HUES64 (cell line): ENCODE data around the gene GCM1.

Source experiments
- H3K27ac ChIP-seq: 2 replicates; pipeline ENCODE4 v1.7.0; 2013; ENCODE audit warnings: low read depth, low read length, inconsistent platforms
- H3K27me3 ChIP-seq: 2 replicates; pipeline ENCODE4 v1.6.1; 2013; ENCODE audit warnings: mild to moderate bottlenecking, low read length; ENCODE audit not compliant: insufficient read depth
- H3K36me3 ChIP-seq: 2 replicates; pipeline ENCODE4 v1.6.1; 2013; ENCODE audit warnings: mild to moderate bottlenecking, low read length; ENCODE audit not compliant: insufficient read depth
- H3K4me1 ChIP-seq: 2 replicates; pipeline ENCODE4 v1.6.1; 2013; ENCODE audit warnings: mild to moderate bottlenecking, low read length, moderate library complexity; ENCODE audit not compliant: insufficient read depth
- H3K4me3 ChIP-seq: 2 replicates; pipeline ENCODE4 v1.5.1; 2013; ENCODE audit warnings: mild to moderate bottlenecking, low read length, moderate library complexity
- H3K9ac ChIP-seq: 2 replicates; pipeline ENCODE4 v1.6.1; 2013; ENCODE audit warnings: mild to moderate bottlenecking, low read depth, low read length
- H3K9me3 ChIP-seq: 2 replicates; pipeline ENCODE4 v1.6.1; 2013; ENCODE audit warnings: low read depth, low read length; ENCODE audit not compliant: insufficient read depth
- WGBS: fragments of 150-250, 120-280 bp; methylation state at CpG from one replicate; pipeline ENCODE4 v1.1.7; 2013; ENCODE audit warnings: missing lambda C conversion rate; 5-methylcytosine and 5-hydroxymethylcytosine counted together

Gene GCM1

DNA sequence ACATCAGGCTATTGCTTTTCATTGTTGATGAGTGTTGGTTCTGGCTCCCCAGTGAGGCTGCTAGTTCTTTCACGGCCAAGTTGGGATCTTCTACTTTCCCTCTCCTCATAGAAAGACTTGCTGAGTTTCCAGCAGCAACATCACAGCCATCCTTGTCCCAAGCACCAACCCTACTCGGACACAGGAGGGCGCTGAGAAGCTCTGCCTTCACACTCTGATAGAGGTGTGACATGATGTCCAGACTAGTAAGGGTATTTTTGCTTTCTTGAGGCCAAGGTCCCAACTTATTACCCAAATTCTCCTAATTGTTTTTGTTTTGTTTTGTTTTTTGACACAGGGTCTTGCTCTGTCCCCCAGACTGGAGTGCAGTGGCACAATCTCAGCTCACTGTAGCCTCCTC, 3.0 kb upstream of the GCM1 start:
- Histone ChIP-seq H3K27ac (no peak overlapping the region), H3K9me3 (no peaks in the 10 kb centered on the region), H3K4me1 (no peaks in the 10 kb centered on the region), H3K27me3 (no peaks in the 10 kb centered on the region), H3K9ac (no peak overlapping the region), H3K36me3 (no peaks in the 10 kb centered on the region), H3K4me3 (no peak overlapping the region)
- WGBS = 59% methylated on average over 3 of the region's 3 CpGs

DNA sequence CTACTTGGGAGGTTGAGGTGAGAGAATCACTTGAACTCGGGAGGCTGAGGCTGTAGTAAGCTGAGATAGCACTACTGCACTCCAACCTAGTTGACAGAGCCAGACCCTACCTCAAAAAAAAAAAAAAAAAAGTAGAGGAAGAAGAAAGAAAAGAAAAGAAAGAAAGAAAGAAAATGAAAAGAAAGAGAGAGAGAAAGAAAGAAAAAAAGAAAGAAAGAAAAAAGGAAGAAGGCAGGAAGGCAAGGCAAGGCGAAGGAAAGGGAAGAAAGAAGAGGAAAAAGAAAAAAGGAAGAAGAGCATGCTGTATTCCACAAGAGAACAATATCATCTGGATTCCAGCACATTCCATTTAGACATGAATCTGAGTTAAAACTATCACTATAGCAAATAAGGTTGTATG, 3.8 kb downstream of the GCM1 start:
- H3K4me1 ChIP-seq = peaks cover 7% of the 10 kb centered on the region; the same call in 1 of the 2 replicates

DNA sequence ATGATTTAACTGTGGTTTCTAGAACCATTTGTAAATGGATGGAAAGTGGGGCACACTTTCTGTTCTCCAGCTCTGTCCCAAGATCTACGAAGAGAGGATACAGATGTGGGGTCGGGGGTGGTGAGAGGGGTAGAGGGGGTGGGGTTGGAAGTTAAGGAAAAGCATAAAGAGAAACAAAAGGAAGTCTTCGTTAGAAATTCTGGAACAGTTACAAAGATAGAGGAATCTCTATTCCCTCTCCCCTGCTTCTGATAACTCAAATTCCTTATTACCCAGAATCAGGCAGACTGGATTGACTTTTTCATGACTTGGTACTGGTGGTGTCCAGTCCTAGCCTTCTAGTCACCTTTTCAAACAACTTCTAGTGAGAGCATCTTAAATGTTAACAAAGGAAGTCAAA, 4.9 kb downstream of the GCM1 start:
- WGBS = 80% methylated on average over 3 of the region's 3 CpGs
- H3K4me3 ChIP-seq = no peak overlapping the region
- no peak overlapping the region for H3K9ac ChIP-seq
- H3K4me1 ChIP-seq = peaks cover 7% of the 10 kb centered on the region; the same call in 1 of the 2 replicates
- H3K9me3 ChIP-seq = no peaks in the 10 kb centered on the region
- H3K27ac ChIP-seq = no peak overlapping the region
- no peaks in the 10 kb centered on the region for H3K27me3 ChIP-seq
- no peaks in the 10 kb centered on the region for H3K36me3 ChIP-seq

More for the DNA sequence above, 3.8 kb downstream of the GCM1 start:
- Histone ChIP-seq H3K27ac (no peak overlapping the region), H3K9ac (no peak overlapping the region), H3K27me3 (no peaks in the 10 kb centered on the region), H3K36me3 (no peaks in the 10 kb centered on the region), H3K9me3 (no peaks in the 10 kb centered on the region), H3K4me3 (no peak overlapping the region)
- 81% methylated on average over 2 of the region's 2 CpGs for WGBS

DNA sequence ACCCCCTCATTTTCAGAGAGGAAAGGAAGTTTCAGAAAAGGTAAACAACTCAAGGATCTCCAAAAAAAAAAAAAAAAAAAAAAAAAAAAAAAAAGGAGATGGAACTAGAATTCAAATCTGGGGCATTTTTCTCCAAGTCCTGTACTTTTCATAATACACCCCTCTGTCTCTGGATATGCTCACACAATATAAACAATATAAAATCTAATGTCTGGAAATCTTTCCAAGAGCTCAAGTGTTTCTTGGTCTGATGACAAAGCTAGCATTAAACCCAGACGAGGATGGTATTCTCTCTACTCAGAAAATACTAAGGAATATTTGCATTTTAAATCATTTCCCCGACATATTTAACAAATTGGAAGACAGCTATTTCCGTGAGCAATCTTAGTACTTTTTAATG, 5.8 kb downstream of the GCM1 start:
- Histone ChIP-seq H3K4me3 (no peak overlapping the region), H3K36me3 (no peaks in the 10 kb centered on the region), H3K27me3 (no peaks in the 10 kb centered on the region), H3K27ac (no peak overlapping the region), H3K9ac (no peak overlapping the region), H3K9me3 (no peaks in the 10 kb centered on the region), H3K4me1 (peaks cover 7% of the 10 kb centered on the region; the same call in 1 of the 2 replicates)
- WGBS = 71% methylated on average over 2 of the region's 3 CpGs

DNA sequence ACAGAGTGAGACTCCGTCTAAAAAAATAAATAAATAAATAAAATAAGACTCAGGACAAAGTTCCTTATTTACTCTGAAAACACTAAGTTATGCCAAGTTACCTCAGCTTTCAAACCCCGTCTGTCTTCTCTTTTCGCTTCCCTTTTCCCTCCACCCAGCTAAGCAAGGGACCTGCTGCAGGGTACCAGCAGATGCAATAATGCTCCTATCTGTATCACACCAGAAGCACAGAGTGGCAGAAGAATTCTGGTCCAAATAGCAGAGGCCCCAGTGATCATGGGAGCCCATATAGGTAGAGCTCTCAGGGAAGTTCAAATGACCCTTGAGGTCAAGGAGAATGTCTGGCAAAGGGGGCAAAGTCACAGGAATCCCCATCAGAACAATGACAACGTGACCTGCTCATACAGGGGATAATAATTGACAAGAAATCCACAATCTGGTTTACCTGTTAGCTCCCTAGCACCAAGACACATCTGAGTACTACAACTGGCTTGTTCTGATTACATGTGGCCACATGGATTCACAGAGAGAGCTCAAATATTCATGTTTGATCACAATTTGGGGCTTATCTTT, 8.7 kb downstream of the GCM1 start:
- no peaks in the 10 kb centered on the region for H3K9me3 ChIP-seq
- H3K36me3 ChIP-seq = no peaks in the 10 kb centered on the region
- no peaks in the 10 kb centered on the region for H3K27me3 ChIP-seq
- no peak overlapping the region for H3K27ac ChIP-seq
- H3K4me3 ChIP-seq = no peak overlapping the region
- WGBS = 77% methylated on average over 3 of the region's 4 CpGs
- peaks cover 2% of the 10 kb centered on the region; the same call in 1 of the 2 replicates for H3K4me1 ChIP-seq
- no peak overlapping the region for H3K9ac ChIP-seq

DNA sequence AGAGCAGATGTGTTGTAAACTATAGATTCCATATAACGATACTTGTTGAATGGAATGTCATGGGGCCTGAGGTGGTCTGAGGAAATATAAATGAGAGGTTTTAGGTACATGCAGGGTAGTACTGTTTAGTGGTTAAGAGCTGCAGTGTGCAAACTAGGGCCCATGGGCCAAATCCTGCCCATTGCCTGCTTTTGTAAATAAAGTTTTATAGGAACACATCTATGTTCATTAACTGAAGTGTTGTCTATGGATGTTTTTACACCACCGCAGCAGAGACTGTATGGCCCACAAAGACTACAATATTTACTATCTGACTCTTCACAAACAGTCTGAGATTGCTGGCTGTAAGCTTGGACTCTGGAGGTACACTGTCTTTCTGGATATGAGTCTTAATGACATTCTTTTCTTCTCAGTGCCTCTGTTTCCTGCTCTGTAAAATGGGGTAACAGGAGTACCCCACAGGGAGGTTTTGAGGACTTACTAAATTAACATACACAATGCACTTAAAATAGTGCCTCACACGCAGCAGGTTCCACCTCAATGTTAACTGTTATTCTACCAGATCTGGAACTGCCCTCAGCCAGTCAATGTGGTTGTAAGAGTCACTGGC, 12.5 kb downstream of the GCM1 start:
- H3K9ac ChIP-seq = no peak overlapping the region
- H3K4me3 ChIP-seq = no peak overlapping the region
- H3K36me3 ChIP-seq = no peaks in the 10 kb centered on the region
- 94% methylated on average over 3 of the region's 3 CpGs for WGBS
- H3K27ac ChIP-seq = no peak overlapping the region
- H3K4me1 ChIP-seq = no peaks in the 10 kb centered on the region
- no peaks in the 10 kb centered on the region for H3K9me3 ChIP-seq
- no peaks in the 10 kb centered on the region for H3K27me3 ChIP-seq

DNA sequence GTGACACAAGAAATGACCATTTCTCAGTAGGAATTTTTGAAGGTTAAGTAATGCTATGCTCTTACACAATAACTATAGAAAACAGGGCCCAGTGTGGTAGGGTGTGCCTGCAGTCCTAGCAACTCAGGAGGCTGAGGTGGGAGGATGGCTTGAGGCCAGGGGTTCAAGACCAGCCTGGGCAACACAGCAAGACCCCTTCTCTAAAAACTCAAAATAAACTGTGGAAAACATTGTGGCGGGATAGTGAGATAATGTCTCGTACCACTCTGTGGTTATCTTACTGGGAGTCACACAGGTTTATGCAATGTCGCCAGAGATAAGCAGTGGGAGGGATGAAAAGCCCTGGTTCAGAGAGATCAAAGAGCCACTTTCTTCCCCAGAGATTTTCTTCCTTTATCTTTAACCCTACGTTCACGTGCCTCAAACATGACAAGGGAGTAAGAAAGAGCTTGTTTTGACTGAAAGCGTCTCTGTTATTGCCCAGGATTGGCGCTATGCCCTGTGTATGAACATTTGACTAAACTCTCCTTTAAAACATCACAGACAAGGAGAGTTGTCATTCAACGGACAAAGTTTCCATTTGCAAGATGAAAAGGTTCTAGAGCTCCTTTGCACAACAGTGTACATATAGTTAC, 13.9 kb downstream of the GCM1 start:
- Histone ChIP-seq H3K9me3 (no peaks in the 10 kb centered on the region), H3K27ac (no peak overlapping the region), H3K4me1 (no peaks in the 10 kb centered on the region), H3K27me3 (no peaks in the 10 kb centered on the region), H3K4me3 (no peak overlapping the region), H3K9ac (no peak overlapping the region), H3K36me3 (no peaks in the 10 kb centered on the region)
- WGBS = 70% methylated on average over 8 of the region's 8 CpGs

DNA sequence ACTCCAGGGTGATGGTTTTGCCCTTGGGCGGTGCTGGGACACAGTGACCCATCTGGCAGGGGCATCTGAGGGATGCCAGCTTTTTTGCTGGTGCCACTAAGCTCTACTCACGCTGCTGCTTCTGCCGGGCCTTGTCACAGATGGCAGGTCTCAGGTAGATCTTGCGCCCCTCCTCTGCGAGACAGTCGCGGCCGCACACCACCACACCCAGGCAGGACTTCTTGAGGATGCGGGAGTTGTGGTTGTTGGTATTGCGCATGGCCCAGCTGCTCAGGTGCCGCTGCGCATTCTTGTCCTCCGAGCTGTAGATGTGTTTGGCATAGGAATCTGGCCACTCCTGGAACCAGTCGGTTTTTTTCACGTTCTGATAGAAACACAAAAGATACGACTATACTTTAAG, 14.7 kb downstream of the GCM1 start:
- Histone ChIP-seq H3K4me1 (no peaks in the 10 kb centered on the region), H3K9me3 (no peaks in the 10 kb centered on the region), H3K4me3 (no peak overlapping the region), H3K9ac (no peak overlapping the region), H3K27me3 (no peaks in the 10 kb centered on the region), H3K36me3 (no peaks in the 10 kb centered on the region), H3K27ac (no peak overlapping the region)
- WGBS = 91% methylated on average over 15 of the region's 16 CpGs

DNA sequence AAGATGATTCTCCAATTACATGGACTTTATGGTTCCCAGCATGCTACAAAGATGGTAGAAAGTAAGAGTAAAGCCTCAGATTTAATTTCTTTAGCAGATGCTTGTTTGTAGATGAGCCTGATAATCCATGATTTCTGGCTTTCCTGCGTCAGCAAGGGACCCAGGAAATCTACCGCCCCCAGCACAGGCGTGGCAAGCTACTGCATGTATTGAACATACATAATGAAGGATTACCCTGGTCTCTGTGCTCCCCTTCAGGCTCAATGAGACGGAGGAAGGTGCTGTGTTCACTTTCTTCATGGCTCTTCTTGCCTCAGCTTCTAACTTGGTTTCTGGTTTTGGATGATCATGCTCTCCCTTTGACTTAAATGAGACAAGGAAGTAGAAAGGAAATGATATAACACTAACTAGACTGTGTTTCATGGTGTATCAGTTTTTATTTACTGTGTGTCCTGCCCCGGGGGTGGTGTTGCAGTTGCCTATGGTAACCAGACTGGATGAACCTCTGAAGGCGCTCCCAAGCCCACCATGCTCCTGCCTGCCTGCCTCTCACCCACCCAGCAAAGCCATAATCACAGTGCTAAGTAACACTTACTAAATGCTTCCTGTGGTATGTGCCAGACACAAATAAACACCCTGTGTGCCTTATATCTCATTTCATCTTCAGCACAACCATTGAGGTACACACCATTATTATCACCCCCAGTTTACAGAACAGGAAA, 17.9 kb downstream of the GCM1 start:
- Histone ChIP-seq H3K4me1 (no peaks in the 10 kb centered on the region), H3K4me3 (no peak overlapping the region), H3K27me3 (no peaks in the 10 kb centered on the region), H3K9me3 (no peaks in the 10 kb centered on the region), H3K36me3 (no peaks in the 10 kb centered on the region), H3K27ac (no peak overlapping the region), H3K9ac (no peak overlapping the region)
- 91% methylated on average over 6 of the region's 6 CpGs for WGBS

DNA sequence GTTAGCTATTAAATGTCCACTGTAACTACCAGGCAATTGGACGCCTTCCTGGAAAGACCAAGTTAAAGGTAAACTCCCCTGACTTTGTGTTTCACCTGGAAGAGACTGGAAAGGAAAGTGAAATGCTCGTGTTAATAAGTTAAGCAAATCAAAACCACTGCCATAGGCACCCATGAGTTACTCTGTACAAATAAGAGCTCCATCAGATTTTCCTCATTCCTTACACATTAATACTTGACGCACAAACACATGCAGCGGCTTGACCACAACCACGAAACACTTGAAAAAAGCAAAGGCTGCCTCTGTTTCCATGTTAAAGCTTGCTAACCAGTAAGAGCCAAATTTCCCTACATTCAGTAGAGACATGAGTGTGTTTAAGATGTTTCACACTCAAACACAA, 19.8 kb downstream of the GCM1 start:
- H3K9me3 ChIP-seq = no peaks in the 10 kb centered on the region
- H3K4me3 ChIP-seq = no peak overlapping the region
- no peaks in the 10 kb centered on the region for H3K27me3 ChIP-seq
- H3K9ac ChIP-seq = no peak overlapping the region
- H3K27ac ChIP-seq = no peak overlapping the region
- no peaks in the 10 kb centered on the region for H3K36me3 ChIP-seq
- H3K4me1 ChIP-seq = no peaks in the 10 kb centered on the region
- 96% methylated on average over 5 of the region's 5 CpGs for WGBS

DNA sequence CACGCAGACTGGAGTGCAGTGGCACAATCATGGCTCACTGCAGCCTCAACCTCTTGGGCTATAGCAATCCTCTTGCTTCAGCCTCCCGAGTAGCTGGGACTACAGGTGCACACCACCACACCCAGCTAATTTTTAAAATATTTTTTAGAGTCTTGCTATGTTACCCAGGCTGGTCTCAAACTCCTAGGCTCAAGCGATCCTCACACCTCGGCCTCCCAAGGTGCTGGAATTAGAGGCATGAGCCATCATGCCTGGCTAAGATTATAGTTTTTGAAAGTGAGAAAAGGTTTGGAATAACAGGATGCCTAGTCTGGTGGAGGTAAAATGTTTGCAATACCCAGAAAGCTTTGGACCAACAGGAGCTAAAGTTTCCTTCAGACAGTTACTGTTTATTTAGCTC, 23.4 kb downstream of the GCM1 start:
- Histone ChIP-seq H3K27ac (no peak overlapping the region), H3K9me3 (no peaks in the 10 kb centered on the region), H3K4me1 (peaks cover 6% of the 10 kb centered on the region), H3K36me3 (no peaks in the 10 kb centered on the region), H3K4me3 (no peak overlapping the region), H3K27me3 (no peaks in the 10 kb centered on the region), H3K9ac (no peak overlapping the region)
- 97% methylated on average over 4 of the region's 4 CpGs for WGBS
